HG02981 (cell line): ENCODE measurements around the gene SLC30A3.

Source experiments
- ATAC-seq: cut with Tn5 transposase; IDR thresholded peaks from one replicate; pipeline ENCODE4 v1.9.1; 2021; ENCODE audit warnings: mild to moderate bottlenecking, moderate library complexity; ENCODE audit not compliant: unreplicated experiment

SLC30A3 gene

GRCh38 chr2:27261241-27261925 is 1.5 kb downstream of the SLC30A3 start:
- no peak for ATAC-seq

GRCh38 chr2:27258051-27258450 is 4.8 kb downstream of the SLC30A3 start:
- ATAC-seq = no peak

- no peak for ATAC-seq
Observed at GRCh38 chr2:27256855-27257454, 5.9 kb downstream of the SLC30A3 start.

- no peak for ATAC-seq
Observed at GRCh38 chr2:27255660-27256059, 7.2 kb downstream of the SLC30A3 start.

GRCh38 chr2:27255187-27255586 is 7.7 kb downstream of the SLC30A3 start:
- ATAC-seq = no peak

GRCh38 chr2:27251766-27252165 is 11.1 kb downstream of the SLC30A3 start:
- no peak for ATAC-seq

GRCh38 chr2:27250652-27251379 is 12.0 kb downstream of the SLC30A3 start:
- no peak for ATAC-seq

- ATAC-seq = no peak
Observed at GRCh38 chr2:27249891-27250651, 12.8 kb downstream of the SLC30A3 start.

- no peak for ATAC-seq
Observed at GRCh38 chr2:27249159-27249890, 13.5 kb downstream of the SLC30A3 start.

GRCh38 chr2:27247893-27248292 is 15.0 kb downstream of the SLC30A3 start:
- ATAC-seq = no peak

GRCh38 chr2:27245626-27246025 is 17.2 kb downstream of the SLC30A3 start:
- no peak for ATAC-seq

- ATAC-seq = no peak
Observed at GRCh38 chr2:27245116-27245515, 17.7 kb downstream of the SLC30A3 start.

- ATAC-seq = no peak
Observed at GRCh38 chr2:27243391-27244130, 19.3 kb downstream of the SLC30A3 start.

- ATAC-seq = no peak
Observed at GRCh38 chr2:27242614-27242951, 20.3 kb downstream of the SLC30A3 start.

- ATAC-seq = no peak
Observed at GRCh38 chr2:27241761-27242613, 20.9 kb downstream of the SLC30A3 start.

GRCh38 chr2:27240406-27240805 is 22.4 kb downstream of the SLC30A3 start:
- ATAC-seq = no peak

- no peak for ATAC-seq
Observed at GRCh38 chr2:27238976-27239375, 23.9 kb downstream of the SLC30A3 start.

- ATAC-seq = no peak
Observed at GRCh38 chr2:27237341-27237945, 25.4 kb downstream of the SLC30A3 start.

GRCh38 chr2:27236626-27237025 is 26.2 kb downstream of the SLC30A3 start:
- no peak for ATAC-seq
